Ovary (tissue), 3 donors: ENCODE data around the gene ARHGAP44.
"Not testable (repeated sequence)": the region's sequence is repeated elsewhere in the genome, so short reads cannot be mapped to it uniquely, and the experiment has no call there.

Experiments
- EP300 ChIP-seq: sonication (generic); formaldehyde crosslinking; IDR thresholded peaks from one replicate; pipeline ENCODE4 v1.6.1; 2017; ENCODE audit warnings: antibody characterized with exemption
- TF ChIP-seq, protein P1 (sequence below), 3 donors: fragments of 450-650 bp in 2 of 3; fragments of 200-600 bp in 1 of 3; IDR thresholded peaks; one replicate each; pipeline versions ENCODE4 v1.5.1 to v1.8.0; 2016 to 2022; ENCODE audit warnings: antibody characterized with exemption in 3 of 3, mild to moderate bottlenecking in 1 of 3
- donor health status: DM: no; HTN: no; CAD: no.

DNA sequence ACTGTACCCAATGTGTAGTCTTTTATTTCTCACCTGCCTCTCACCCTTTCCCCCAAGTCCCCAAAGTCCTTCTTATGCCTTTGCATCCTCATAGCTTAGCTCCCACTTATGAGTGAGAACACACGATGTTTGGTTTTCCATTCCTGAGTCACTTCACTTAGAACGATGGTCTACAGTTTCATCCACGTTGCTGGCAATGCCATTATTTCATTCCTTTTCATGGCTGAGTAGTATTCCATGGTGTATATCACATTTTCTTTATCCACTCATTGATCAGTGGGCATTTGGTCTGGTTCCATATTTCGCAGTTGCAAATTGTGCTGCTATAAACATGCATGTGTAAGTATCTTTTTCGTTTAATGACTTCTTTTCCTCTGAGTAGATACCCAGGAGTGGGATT, 89.8 kb downstream of the ARHGAP44 start:
- not testable (repeated sequence) for TF ChIP-seq EP300
- TF ChIP-seq, protein P1, sequence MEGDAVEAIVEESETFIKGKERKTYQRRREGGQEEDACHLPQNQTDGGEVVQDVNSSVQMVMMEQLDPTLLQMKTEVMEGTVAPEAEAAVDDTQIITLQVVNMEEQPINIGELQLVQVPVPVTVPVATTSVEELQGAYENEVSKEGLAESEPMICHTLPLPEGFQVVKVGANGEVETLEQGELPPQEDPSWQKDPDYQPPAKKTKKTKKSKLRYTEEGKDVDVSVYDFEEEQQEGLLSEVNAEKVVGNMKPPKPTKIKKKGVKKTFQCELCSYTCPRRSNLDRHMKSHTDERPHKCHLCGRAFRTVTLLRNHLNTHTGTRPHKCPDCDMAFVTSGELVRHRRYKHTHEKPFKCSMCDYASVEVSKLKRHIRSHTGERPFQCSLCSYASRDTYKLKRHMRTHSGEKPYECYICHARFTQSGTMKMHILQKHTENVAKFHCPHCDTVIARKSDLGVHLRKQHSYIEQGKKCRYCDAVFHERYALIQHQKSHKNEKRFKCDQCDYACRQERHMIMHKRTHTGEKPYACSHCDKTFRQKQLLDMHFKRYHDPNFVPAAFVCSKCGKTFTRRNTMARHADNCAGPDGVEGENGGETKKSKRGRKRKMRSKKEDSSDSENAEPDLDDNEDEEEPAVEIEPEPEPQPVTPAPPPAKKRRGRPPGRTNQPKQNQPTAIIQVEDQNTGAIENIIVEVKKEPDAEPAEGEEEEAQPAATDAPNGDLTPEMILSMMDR (IDR thresholded peaks at IDR 0.05): not testable (repeated sequence)
